Effector memory CD4-positive, alpha-beta T cell (primary cell): ENCODE data around the gene PARD3B.

ENCODE experiments used
- DNase-seq, 3 donors: peaks; one replicate each; pipeline ENCODE4 v3.0.0-alpha.2; 2020
- H3K27ac ChIP-seq: 2 replicates; pipeline ENCODE4 v1.7.0; 2013; ENCODE audit warnings: mild to moderate bottlenecking, low read length, moderate library complexity; ENCODE audit not compliant: insufficient read depth, poor library complexity, severe bottlenecking
- H3K27me3 ChIP-seq: replicated peaks from 2 replicates; pipeline ENCODE4 v1.7.0; 2013; ENCODE audit warnings: mild to moderate bottlenecking, low read length; ENCODE audit not compliant: insufficient read depth, control insufficient read depth, poor library complexity, severe bottlenecking
- H3K36me3 ChIP-seq: 2 replicates; pipeline ENCODE4 v1.7.0; 2013; ENCODE audit warnings: mild to moderate bottlenecking, low read length, moderate library complexity; ENCODE audit not compliant: control insufficient read depth, insufficient read depth
- H3K4me1 ChIP-seq: 2 replicates; pipeline ENCODE4 v1.7.0; 2013; ENCODE audit warnings: low read length, mild to moderate bottlenecking; ENCODE audit not compliant: control insufficient read depth, insufficient read depth, poor library complexity, severe bottlenecking
- H3K4me3 ChIP-seq: 2 replicates; pipeline ENCODE4 v1.7.0; 2013; ENCODE audit warnings: low read length, low read depth, mild to moderate bottlenecking; ENCODE audit not compliant: insufficient read depth, poor library complexity, severe bottlenecking
- H3K9me3 ChIP-seq: 2 replicates; pipeline ENCODE4 v1.7.0; 2013; ENCODE audit warnings: mild to moderate bottlenecking, low read length, moderate library complexity; ENCODE audit not compliant: control insufficient read depth

Gene PARD3B

GRCh38 chr2:204585930-204586329 is 40.7 kb downstream of the PARD3B start:
- Histone ChIP-seq H3K27ac (no peak overlapping the region), H3K9me3 (no peaks in the 10 kb centered on the region), H3K36me3 (no peaks in the 10 kb centered on the region), H3K4me1 (no peaks in the 10 kb centered on the region), H3K27me3 (no peaks in the 10 kb centered on the region), H3K4me3 (no peak overlapping the region)
- no peak for DNase-seq

GRCh38 chr2:204586444-204587180 is 41.3 kb downstream of the PARD3B start:
- Histone ChIP-seq H3K27ac (no peak overlapping the region), H3K36me3 (no peaks in the 10 kb centered on the region), H3K9me3 (no peaks in the 10 kb centered on the region), H3K27me3 (no peaks in the 10 kb centered on the region), H3K4me3 (no peak overlapping the region), H3K4me1 (no peaks in the 10 kb centered on the region)
- no peak for DNase-seq

GRCh38 chr2:204590063-204590462 is 44.8 kb downstream of the PARD3B start:
- no peak overlapping the region for H3K27ac ChIP-seq
- H3K4me3 ChIP-seq, result no peak overlapping the region
- no peaks in the 10 kb centered on the region for H3K36me3 ChIP-seq
- H3K4me1 ChIP-seq, result no peaks in the 10 kb centered on the region
- DNase-seq, result no peak
- H3K9me3 ChIP-seq, result no peaks in the 10 kb centered on the region
- H3K27me3 ChIP-seq, result no peaks in the 10 kb centered on the region

- Histone ChIP-seq H3K4me3 (no peak overlapping the region), H3K27me3 (no peaks in the 10 kb centered on the region), H3K27ac (no peak overlapping the region), H3K9me3 (no peaks in the 10 kb centered on the region), H3K36me3 (no peaks in the 10 kb centered on the region), H3K4me1 (no peaks in the 10 kb centered on the region)
- DNase-seq, result no peak
These were observed 46.0 kb downstream of the PARD3B start for GRCh38 chr2:204591225-204591624.

GRCh38 chr2:204604061-204604460 is 58.8 kb downstream of the PARD3B start:
- Histone ChIP-seq H3K27ac (no peak overlapping the region), H3K27me3 (no peaks in the 10 kb centered on the region), H3K36me3 (no peaks in the 10 kb centered on the region), H3K9me3 (no peaks in the 10 kb centered on the region), H3K4me1 (no peaks in the 10 kb centered on the region), H3K4me3 (no peak overlapping the region)
- DNase-seq, result no peak

GRCh38 chr2:204608237-204608939 is 63.1 kb downstream of the PARD3B start:
- DNase-seq, result no peak
- no peaks in the 10 kb centered on the region for H3K36me3 ChIP-seq
- H3K9me3 ChIP-seq, result no peaks in the 10 kb centered on the region
- H3K4me3 ChIP-seq, result no peak overlapping the region
- no peaks in the 10 kb centered on the region for H3K4me1 ChIP-seq
- H3K27me3 ChIP-seq, result no peaks in the 10 kb centered on the region
- no peak overlapping the region for H3K27ac ChIP-seq

GRCh38 chr2:204611017-204611631 is 65.8 kb downstream of the PARD3B start:
- Histone ChIP-seq H3K27me3 (no peaks in the 10 kb centered on the region), H3K4me1 (no peaks in the 10 kb centered on the region), H3K9me3 (no peaks in the 10 kb centered on the region), H3K4me3 (no peak overlapping the region), H3K27ac (no peak overlapping the region), H3K36me3 (no peaks in the 10 kb centered on the region)
- no peak for DNase-seq

- DNase-seq, result no peak
These were observed 66.5 kb downstream of the PARD3B start for GRCh38 chr2:204611764-204612163.

GRCh38 chr2:204613635-204614034 is 68.4 kb downstream of the PARD3B start:
- no peaks in the 10 kb centered on the region for H3K36me3 ChIP-seq
- DNase-seq, result no peak
- H3K4me3 ChIP-seq, result no peak overlapping the region
- no peaks in the 10 kb centered on the region for H3K27me3 ChIP-seq
- H3K27ac ChIP-seq, result no peak overlapping the region
- H3K4me1 ChIP-seq, result no peaks in the 10 kb centered on the region
- H3K9me3 ChIP-seq, result no peaks in the 10 kb centered on the region

More at GRCh38 chr2:204611764-204612163, 66.5 kb downstream of the PARD3B start:
- H3K27me3 ChIP-seq, result no peaks in the 10 kb centered on the region
- H3K4me3 ChIP-seq, result no peak overlapping the region
- H3K27ac ChIP-seq, result no peak overlapping the region
- no peaks in the 10 kb centered on the region for H3K4me1 ChIP-seq
- no peaks in the 10 kb centered on the region for H3K36me3 ChIP-seq
- H3K9me3 ChIP-seq, result no peaks in the 10 kb centered on the region

- Histone ChIP-seq H3K27ac (no peak overlapping the region), H3K4me3 (no peak overlapping the region), H3K27me3 (no peaks in the 10 kb centered on the region), H3K9me3 (no peaks in the 10 kb centered on the region), H3K36me3 (no peaks in the 10 kb centered on the region), H3K4me1 (no peaks in the 10 kb centered on the region)
- no peak for DNase-seq
These were observed 70.2 kb downstream of the PARD3B start for GRCh38 chr2:204615456-204615855.
